Islet precursor cell (in vitro differentiated cells): ENCODE results near the gene CSGALNACT2.
"Not testable (repeated sequence)": the region's sequence is repeated elsewhere in the genome, so short reads cannot be mapped to it uniquely, and the experiment has no call there.

ENCODE experiments used
- DNase-seq: peaks from one replicate; pipeline ENCODE4 v3.0.0-alpha.2; 2018

CSGALNACT2 gene

DNA sequence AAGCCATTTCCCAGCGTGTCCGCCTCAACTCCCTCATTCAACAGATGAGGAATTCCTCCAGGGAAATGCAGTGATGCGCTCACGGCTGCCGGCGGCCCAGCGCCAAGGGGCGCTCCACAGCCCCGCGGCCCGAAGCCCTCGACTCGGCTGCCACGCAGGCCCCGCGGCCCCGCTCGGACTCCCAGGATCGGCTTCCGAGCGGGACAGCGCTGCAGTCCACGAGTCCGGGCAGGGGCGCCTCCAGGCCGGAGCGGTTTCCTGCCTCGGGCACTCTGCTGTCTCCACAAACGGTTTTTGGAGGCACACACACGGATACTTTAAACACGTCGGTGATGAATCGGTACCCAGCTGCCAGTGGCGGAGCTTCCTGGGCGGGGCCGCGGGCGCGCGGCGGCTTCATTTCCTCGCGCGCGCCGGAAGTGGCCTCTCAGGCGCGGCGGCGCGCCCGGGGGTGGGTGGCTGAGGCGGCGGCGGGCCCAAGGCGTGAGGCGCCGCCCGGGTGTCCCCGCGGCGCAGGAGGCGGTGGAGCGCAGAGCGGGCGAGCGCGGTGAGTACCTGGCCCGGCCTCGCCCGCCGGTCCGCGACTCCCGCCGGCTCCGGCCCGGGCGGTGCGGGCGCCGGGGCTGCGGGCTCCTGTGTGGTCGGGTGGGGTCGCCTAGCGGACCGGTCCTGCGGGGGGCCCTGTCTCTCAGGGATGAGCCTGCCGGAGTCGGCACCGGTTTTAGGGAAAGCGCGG is at the start of gene CSGALNACT2:
Gene CSGALNACT2, plus strand, starts transcription at position 425 of the 736 bp plus-strand sequence. CDS start 16,705 bp downstream, outside the sequence.
- DNase-seq, result peak; percentile 90

- DNase-seq, result no peak
Observed at GRCh38 chr10:43089519-43089918, 48.7 kb upstream of the CSGALNACT2 start.

GRCh38 chr10:43090188-43090587 is 48.1 kb upstream of the CSGALNACT2 start:
- no peak for DNase-seq

- DNase-seq, result no peak
Observed at GRCh38 chr10:43090664-43091063, 47.6 kb upstream of the CSGALNACT2 start.

GRCh38 chr10:43091846-43092245 is 46.4 kb upstream of the CSGALNACT2 start:
- no peak for DNase-seq

DNA sequence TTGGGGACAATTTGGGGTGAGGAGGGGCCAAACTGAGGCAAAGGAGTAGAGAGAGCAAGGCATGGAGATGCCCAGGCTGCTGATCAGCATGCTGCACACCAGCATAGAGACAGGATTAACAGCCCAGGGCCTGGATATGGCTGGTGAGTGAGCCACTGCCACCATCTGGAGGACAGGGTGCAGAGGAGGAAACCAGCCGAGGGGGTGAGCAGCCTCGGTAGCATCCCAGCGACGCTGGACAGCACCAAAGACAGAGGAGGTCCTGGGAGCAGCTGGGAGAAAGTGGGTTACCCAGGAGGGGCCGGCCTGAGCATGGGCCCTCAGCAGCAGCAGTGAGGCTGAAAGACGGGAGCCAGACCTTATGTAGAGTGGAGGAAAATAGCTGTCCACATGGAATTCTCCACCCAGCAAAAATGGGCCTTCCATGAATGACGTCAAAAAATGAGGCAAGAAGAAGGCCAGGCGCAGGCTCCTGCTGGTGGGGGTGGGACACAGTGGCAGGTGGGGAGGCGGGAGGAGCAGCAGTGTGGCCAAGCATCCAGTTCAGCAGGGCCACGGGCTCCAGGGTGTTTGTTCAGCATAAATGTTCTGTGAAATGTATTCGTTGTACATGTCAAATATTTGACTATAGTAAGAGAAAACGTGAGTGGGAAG is 44.7 kb upstream of the CSGALNACT2 start:
- DNase-seq, result peak; percentile 73

- DNase-seq, result no peak
Observed at GRCh38 chr10:43094085-43094484, 44.2 kb upstream of the CSGALNACT2 start.

GRCh38 chr10:43099339-43099738 is 38.9 kb upstream of the CSGALNACT2 start:
- not testable (repeated sequence) for DNase-seq

DNA sequence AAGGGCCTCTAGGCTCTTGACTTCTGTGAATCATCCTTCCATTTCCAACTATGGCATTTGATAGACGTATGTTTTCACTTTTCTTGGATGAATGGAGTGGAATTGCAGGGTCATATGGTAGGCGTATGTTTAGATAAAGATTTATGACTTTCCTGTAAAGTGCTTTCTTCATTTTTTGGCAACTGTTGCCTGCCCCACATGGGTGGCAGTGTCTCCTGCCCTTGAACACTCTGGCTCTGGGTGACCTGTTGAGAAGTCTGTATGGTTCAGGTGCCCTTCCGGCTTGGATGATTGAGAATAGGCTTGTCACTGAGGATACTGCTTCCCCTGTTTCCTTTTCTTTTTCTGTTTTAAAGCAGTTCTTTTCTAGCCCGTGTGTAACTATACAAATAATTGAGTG is 38.3 kb upstream of the CSGALNACT2 start:
- no peak for DNase-seq

DNA sequence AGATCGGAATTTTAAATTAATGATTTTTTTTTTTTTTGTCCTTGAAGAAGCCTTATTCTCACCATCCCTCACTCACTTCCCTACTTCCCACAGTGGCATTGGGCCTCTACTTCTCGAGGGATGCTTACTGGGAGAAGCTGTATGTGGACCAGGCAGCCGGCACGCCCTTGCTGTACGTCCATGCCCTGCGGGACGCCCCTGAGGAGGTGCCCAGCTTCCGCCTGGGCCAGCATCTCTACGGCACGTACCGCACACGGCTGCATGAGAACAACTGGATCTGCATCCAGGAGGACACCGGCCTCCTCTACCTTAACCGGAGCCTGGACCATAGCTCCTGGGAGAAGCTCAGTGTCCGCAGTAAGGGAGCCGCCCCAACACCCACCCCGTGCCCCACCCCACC is 37.9 kb upstream of the CSGALNACT2 start:
- DNase-seq, result no peak

DNA sequence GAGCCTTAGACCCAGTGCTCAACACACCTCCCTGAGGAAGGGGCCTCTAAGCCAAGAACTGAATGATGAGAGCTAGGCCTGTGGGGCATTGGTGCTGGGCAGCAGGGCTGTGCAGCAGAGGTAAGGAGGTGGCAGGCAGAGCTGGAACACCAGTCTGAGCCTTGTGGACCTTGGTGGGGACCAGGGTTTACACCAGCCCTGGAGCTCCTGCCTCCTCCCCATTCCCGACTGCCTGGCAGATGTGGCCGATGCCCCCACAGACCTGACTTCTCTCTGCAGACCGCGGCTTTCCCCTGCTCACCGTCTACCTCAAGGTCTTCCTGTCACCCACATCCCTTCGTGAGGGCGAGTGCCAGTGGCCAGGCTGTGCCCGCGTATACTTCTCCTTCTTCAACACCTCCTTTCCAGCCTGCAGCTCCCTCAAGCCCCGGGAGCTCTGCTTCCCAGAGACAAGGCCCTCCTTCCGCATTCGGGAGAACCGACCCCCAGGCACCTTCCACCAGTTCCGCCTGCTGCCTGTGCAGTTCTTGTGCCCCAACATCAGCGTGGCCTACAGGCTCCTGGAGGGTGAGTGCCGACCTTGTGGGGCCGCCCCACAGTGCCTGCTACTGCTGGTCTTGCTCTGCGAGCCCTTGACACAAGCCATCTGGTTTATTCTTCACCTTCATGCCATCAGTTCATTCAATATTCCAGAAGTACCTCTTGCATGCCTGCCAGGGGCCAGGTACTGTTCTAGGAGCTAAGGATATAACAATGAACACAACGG is 36.0 kb upstream of the CSGALNACT2 start:
- no peak for DNase-seq

- DNase-seq, result peak; percentile 90
Observed at GRCh38 chr10:43105102-43105955, 32.9 kb upstream of the CSGALNACT2 start.

GRCh38 chr10:43105956-43106229 is 32.4 kb upstream of the CSGALNACT2 start:
- no peak for DNase-seq

- DNase-seq, result no peak
Observed at GRCh38 chr10:43106256-43107091, 31.8 kb upstream of the CSGALNACT2 start.

DNA sequence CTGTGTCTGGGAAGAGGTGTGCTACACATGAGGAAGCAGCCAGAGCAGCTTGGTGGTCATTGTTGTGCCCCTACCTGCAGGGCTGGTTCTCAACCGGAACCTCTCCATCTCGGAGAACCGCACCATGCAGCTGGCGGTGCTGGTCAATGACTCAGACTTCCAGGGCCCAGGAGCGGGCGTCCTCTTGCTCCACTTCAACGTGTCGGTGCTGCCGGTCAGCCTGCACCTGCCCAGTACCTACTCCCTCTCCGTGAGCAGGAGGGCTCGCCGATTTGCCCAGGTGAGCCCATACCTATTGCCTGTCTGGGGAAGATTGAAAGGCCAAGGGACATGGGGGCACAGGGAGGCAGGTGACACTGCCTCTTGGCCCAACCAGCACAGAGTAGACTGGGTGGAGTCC is 29.3 kb upstream of the CSGALNACT2 start:
- DNase-seq, result no peak

- DNase-seq, result no peak
Observed at GRCh38 chr10:43109671-43110249, 28.5 kb upstream of the CSGALNACT2 start.

DNA sequence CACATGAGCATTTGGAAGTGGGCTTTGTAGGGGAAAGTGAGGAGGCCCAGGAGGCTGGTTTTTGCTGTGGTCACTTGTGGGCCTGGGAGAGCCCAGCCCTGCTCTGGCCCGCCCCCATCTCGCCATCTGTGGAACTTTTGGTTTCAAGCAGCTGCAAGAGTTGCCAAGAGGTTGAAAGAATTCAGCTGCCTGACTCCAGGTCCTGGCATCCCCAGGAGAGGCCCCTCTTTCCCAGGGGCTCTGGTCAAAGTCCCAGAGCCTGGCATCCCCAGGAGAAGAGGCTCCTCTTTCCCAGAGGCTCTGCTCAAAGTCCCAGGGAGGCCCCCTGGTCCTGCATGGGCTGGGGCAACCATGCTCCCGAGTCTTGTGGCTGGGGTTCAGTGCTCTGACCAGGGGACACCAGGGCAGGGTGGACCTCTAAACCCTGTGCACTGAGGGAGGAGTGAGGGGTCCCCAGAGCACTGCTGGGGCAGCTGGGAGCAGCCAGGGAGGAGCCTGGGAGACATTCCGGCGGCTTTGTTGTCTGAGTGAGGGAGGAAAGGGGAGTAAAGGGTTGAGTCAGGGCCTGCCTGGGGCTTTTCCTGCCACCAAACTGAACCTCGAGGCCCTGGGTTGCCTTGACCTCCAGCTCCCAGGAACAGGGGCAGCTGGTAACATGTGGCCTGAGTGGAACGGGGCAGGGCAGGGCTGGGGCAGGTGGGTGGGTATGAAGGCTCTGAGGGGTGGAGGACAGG is 27.7 kb upstream of the CSGALNACT2 start:
- no peak for DNase-seq

GRCh38 chr10:43111101-43111500 is 27.1 kb upstream of the CSGALNACT2 start:
- no peak for DNase-seq

DNA sequence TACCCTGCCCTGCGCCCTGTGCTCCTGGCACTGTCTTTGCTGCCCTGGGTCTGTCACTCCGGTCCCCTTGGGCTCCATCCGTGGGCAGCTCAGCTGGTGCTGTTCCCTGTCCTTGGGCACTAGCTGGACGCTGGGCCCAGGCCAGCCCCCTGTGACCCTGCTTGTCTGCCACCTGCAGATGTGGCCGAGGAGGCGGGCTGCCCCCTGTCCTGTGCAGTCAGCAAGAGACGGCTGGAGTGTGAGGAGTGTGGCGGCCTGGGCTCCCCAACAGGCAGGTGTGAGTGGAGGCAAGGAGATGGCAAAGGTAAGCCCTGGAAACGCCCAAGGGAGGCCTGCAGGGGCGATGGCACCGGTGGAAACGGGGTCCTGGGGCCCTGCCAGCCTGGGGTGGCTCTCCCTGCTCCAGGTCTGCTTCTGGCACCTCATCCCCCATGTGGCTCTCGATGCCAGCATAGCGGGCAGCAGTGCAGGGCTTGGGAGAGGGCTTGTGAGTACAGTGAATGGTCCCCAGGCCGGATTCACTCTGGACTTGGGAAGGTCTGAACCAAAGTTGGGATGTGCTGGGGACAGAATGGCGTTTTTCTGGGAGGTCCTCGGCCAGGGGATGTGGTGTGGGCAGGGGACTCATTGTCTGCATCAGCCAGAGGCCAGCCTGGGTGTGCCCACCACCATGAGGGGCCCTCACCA is 26.2 kb upstream of the CSGALNACT2 start:
- no peak for DNase-seq

GRCh38 chr10:43112608-43112961 is 25.7 kb upstream of the CSGALNACT2 start:
- no peak for DNase-seq
